ENCODE results near the gene EPX.

Gene EPX

DNA sequence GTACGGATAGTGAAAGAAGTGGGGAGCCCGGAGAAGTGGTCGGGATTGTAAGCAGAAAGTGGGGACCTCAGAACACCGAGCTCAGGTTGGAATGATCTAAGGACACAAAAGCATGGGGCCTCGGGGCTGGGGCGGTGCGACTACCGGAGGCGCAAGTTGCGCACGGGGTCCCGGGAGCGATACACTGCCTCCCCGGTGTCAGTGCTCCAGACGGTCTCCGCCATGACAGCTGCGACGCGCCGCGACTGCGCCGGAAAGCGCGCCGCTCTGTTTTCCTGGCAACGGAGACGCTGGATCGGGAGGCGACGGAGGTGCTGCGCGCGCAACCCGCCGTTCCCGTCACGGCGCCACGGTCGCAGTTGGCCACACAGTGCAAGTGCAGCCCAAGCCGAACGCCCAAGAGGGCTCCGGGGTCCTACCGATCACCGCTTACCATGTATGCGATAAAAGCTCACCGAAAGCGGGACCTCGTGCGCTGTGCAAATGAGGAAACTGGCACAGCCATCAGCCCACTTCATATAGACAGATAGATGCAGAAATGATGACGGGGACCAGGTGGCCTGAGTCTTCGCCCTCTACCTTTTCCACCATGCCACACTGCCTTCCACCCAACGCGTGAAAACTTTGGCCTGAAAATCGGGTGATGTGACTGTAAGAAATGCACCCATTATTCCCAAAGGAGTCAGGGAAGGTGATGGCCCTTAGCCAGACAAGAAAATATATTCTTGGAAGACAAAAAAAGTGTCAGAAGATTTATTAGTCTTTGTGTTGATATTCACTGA is 26.7 kb downstream of the EPX start, which contains the start of gene MKS1 (continued):
- TF ChIP-seq TSHZ1 (tag by site-specific recombination; IDR thresholded peaks at IDR 0.05; ENCODE audit: borderline replicate concordance): no peak
- TF ChIP-seq ZXDB (tag by site-specific recombination; IDR thresholded peaks at IDR 0.05): peak; percentile 79
- TF ChIP-seq, protein P1, sequence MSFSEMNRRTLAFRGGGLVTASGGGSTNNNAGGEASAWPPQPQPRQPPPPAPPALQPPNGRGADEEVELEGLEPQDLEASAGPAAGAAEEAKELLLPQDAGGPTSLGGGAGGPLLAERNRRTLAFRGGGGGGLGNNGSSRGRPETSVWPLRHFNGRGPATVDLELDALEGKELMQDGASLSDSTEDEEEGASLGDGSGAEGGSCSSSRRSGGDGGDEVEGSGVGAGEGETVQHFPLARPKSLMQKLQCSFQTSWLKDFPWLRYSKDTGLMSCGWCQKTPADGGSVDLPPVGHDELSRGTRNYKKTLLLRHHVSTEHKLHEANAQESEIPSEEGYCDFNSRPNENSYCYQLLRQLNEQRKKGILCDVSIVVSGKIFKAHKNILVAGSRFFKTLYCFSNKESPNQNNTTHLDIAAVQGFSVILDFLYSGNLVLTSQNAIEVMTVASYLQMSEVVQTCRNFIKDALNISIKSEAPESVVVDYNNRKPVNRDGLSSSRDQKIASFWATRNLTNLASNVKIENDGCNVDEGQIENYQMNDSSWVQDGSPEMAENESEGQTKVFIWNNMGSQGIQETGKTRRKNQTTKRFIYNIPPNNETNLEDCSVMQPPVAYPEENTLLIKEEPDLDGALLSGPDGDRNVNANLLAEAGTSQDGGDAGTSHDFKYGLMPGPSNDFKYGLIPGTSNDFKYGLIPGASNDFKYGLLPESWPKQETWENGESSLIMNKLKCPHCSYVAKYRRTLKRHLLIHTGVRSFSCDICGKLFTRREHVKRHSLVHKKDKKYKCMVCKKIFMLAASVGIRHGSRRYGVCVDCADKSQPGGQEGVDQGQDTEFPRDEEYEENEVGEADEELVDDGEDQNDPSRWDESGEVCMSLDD (tag by site-specific recombination; IDR thresholded peaks at IDR 0.05): peak; percentile 88
- no peak for TF ChIP-seq ZNF529 (tag by site-specific recombination; IDR thresholded peaks at IDR 0.05; ENCODE audit: insufficient replicate concordance)
- TF ChIP-seq ZNF555 (tag by site-specific recombination; conservative IDR thresholded peaks at IDR 0.05): no peak
- no peak for TF ChIP-seq ZNF324 (tag by site-specific recombination; IDR thresholded peaks at IDR 0.05)

- POLR2A ChIA-PET: interaction anchor here (0.6 to 3.6 kb wide), 6 partner anchors 11 to 468 kb away, joined by 3 to 14 read pairs (median 3); no protein-coding TSS in a partner anchor
- TF ChIP-seq ZEB2 (tag by site-specific recombination; IDR thresholded peaks at IDR 0.05) (no peak), ZNF248 (tag by site-specific recombination; IDR thresholded peaks at IDR 0.05) (no peak), GLI2 (tag by site-specific recombination; IDR thresholded peaks at IDR 0.05; ENCODE audit: borderline replicate concordance, low read depth) (no peak), ZNF274 (IDR thresholded peaks at IDR 0.05; ENCODE audit: low read length) (no peak), ZNF274 (tag by site-specific recombination; IDR thresholded peaks at IDR 0.05; ENCODE audit: borderline replicate concordance) (no peak), ZNF658 (tag by site-specific recombination; IDR thresholded peaks at IDR 0.05) (no peak), ZNF830 (tag by site-specific recombination; IDR thresholded peaks at IDR 0.05; ENCODE audit: low read depth) (no peak), ZNF549 (tag by site-specific recombination; IDR thresholded peaks at IDR 0.05) (no peak), ZNF223 (tag by site-specific recombination; IDR thresholded peaks at IDR 0.05) (no peak), ZNF747 (tag by site-specific recombination; IDR thresholded peaks at IDR 0.05) (no peak), PRDM2 (tag by site-specific recombination; IDR thresholded peaks at IDR 0.05; ENCODE audit: borderline replicate concordance) (no peak)
- TF ChIP-seq, protein P2, sequence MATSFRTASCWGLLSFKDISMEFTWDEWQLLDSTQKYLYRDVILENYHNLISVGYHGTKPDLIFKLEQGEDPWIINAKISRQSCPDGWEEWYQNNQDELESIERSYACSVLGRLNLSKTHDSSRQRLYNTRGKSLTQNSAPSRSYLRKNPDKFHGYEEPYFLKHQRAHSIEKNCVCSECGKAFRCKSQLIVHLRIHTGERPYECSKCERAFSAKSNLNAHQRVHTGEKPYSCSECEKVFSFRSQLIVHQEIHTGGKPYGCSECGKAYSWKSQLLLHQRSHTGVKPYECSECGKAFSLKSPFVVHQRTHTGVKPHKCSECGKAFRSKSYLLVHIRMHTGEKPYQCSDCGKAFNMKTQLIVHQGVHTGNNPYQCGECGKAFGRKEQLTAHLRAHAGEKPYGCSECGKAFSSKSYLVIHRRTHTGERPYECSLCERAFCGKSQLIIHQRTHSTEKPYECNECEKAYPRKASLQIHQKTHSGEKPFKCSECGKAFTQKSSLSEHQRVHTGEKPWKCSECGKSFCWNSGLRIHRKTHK (tag by site-specific recombination; IDR thresholded peaks at IDR 0.05): no peak
- no peak overlapping the region for H3K27ac ChIP-seq (ENCODE audit: extremely low read depth, low read depth, low read length)
- H3K36me3 ChIP-seq (ENCODE audit: control insufficient read depth in 2 of 2, insufficient read depth in 1 of 2, low read length in 2 of 2): peaks cover 7 to 24% of the 10 kb centered on the region in 2 experiments; a peak in 2 of 3 replicates
- H3K4me3 ChIP-seq (ENCODE audit: low read depth, low read length): no peak overlapping the region
- no peaks in the 10 kb centered on the region for H3K9me3 ChIP-seq (ENCODE audit: control insufficient read depth, insufficient read depth, low read depth, low read length)
- CTCF ChIA-PET: interaction anchor here (0.9 to 3.0 kb wide), 7 partner anchors 17 to 98 kb away, joined by 3 to 17 read pairs (median 6); no protein-coding TSS in a partner anchor
- H3K4me1 ChIP-seq (ENCODE audit: control insufficient read depth, insufficient read depth, low read length): no peaks in the 10 kb centered on the region
Measured at GRCh38 chr17:58219789-58220183, 27.3 kb downstream of the EPX start.
